ENCODE data around the gene DDX1.

DDX1 gene

GRCh38 chr2:15652801-15653200 is 61.1 kb downstream of the DDX1 start:
- ChIA-PET POLR2A (no interaction called here), CTCF (no interaction called here)
- TF ChIP-seq HDGF (IDR thresholded peaks at IDR 0.05; ENCODE audit: borderline replicate concordance) (no peak), ARNT (IDR thresholded peaks at IDR 0.05) (no peak), LEF1 (IDR thresholded peaks at IDR 0.05; ENCODE audit: borderline replicate concordance) (no peak), L3MBTL2 (conservative IDR thresholded peaks at IDR 0.05) (no peak)
- TF ChIP-seq, protein P1, sequence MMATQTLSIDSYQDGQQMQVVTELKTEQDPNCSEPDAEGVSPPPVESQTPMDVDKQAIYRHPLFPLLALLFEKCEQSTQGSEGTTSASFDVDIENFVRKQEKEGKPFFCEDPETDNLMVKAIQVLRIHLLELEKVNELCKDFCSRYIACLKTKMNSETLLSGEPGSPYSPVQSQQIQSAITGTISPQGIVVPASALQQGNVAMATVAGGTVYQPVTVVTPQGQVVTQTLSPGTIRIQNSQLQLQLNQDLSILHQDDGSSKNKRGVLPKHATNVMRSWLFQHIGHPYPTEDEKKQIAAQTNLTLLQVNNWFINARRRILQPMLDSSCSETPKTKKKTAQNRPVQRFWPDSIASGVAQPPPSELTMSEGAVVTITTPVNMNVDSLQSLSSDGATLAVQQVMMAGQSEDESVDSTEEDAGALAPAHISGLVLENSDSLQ (IDR thresholded peaks at IDR 0.05): no peak
- DNase-seq (ENCODE audit: extremely low spot score): no peak

- TF ChIP-seq TARDBP (IDR thresholded peaks at IDR 0.05) (no peak), SP1 (IDR thresholded peaks at IDR 0.05) (no peak), FOXM1 (IDR thresholded peaks at IDR 0.05; ENCODE audit: borderline replicate concordance) (no peak), ARNT (IDR thresholded peaks at IDR 0.05) (no peak), LEF1 (IDR thresholded peaks at IDR 0.05; ENCODE audit: borderline replicate concordance) (no peak), CTBP1 (IDR thresholded peaks at IDR 0.05; ENCODE audit: borderline replicate concordance) (no peak), ELF4 (IDR thresholded peaks at IDR 0.05) (no peak), ZNF384 (IDR thresholded peaks at IDR 0.05) (no peak), L3MBTL2 (conservative IDR thresholded peaks at IDR 0.05) (no peak), SUZ12 (IDR thresholded peaks at IDR 0.05) (no peak), FOXA1 (IDR thresholded peaks at IDR 0.05) (no peak), NFRKB (IDR thresholded peaks at IDR 0.05) (no peak), FOXK2 (IDR thresholded peaks at IDR 0.05) (no peak), HDGF (IDR thresholded peaks at IDR 0.05; ENCODE audit: borderline replicate concordance) (no peak), BHLHE40 (IDR thresholded peaks at IDR 0.05; ENCODE audit: borderline replicate concordance) (no peak)
- TF ChIP-seq, protein P1 (IDR thresholded peaks at IDR 0.05): no peak
- DNase-seq (ENCODE audit: extremely low spot score): no peak
- ChIA-PET POLR2A (no interaction called here), CTCF (no interaction called here)
These were observed 62.4 kb downstream of the DDX1 start for GRCh38 chr2:15653806-15654726.

- ChIA-PET POLR2A (no interaction called here), CTCF (no interaction called here)
- TF ChIP-seq SP1 (IDR thresholded peaks at IDR 0.05) (no peak), ARNT (IDR thresholded peaks at IDR 0.05) (no peak), TARDBP (IDR thresholded peaks at IDR 0.05) (no peak), ZNF384 (IDR thresholded peaks at IDR 0.05) (no peak), L3MBTL2 (conservative IDR thresholded peaks at IDR 0.05) (no peak), FOXA1 (IDR thresholded peaks at IDR 0.05) (no peak), NFRKB (IDR thresholded peaks at IDR 0.05) (no peak), CTBP1 (IDR thresholded peaks at IDR 0.05; ENCODE audit: borderline replicate concordance) (no peak), SUZ12 (IDR thresholded peaks at IDR 0.05) (no peak)
- DNase-seq (ENCODE audit: extremely low spot score): no peak
These were observed 63.0 kb downstream of the DDX1 start for GRCh38 chr2:15654727-15655073.

- ChIA-PET POLR2A (no interaction called here), CTCF (no interaction called here)
- TF ChIP-seq SUZ12 (IDR thresholded peaks at IDR 0.05) (no peak), LEF1 (IDR thresholded peaks at IDR 0.05; ENCODE audit: borderline replicate concordance) (no peak), ZNF384 (IDR thresholded peaks at IDR 0.05) (no peak), FOXA1 (IDR thresholded peaks at IDR 0.05) (no peak)
- DNase-seq (ENCODE audit: extremely low spot score): no peak
These were observed 63.6 kb downstream of the DDX1 start for GRCh38 chr2:15655123-15655887.

GRCh38 chr2:15656090-15656489 is 64.4 kb downstream of the DDX1 start:
- CTCF ChIA-PET: no interaction called here

More at GRCh38 chr2:15656090-15656489, 64.4 kb downstream of the DDX1 start:
- TF ChIP-seq NFRKB (IDR thresholded peaks at IDR 0.05) (no peak), ELF4 (IDR thresholded peaks at IDR 0.05) (no peak), L3MBTL2 (conservative IDR thresholded peaks at IDR 0.05) (no peak), ZNF384 (IDR thresholded peaks at IDR 0.05) (no peak), FOXK2 (IDR thresholded peaks at IDR 0.05) (no peak), SUZ12 (IDR thresholded peaks at IDR 0.05) (no peak), TARDBP (IDR thresholded peaks at IDR 0.05) (no peak), BHLHE40 (IDR thresholded peaks at IDR 0.05; ENCODE audit: borderline replicate concordance) (no peak), FOXA1 (IDR thresholded peaks at IDR 0.05) (no peak), LEF1 (IDR thresholded peaks at IDR 0.05; ENCODE audit: borderline replicate concordance) (no peak), SP1 (IDR thresholded peaks at IDR 0.05) (no peak), HDGF (IDR thresholded peaks at IDR 0.05; ENCODE audit: borderline replicate concordance) (no peak), FOXM1 (IDR thresholded peaks at IDR 0.05; ENCODE audit: borderline replicate concordance) (no peak), ARNT (IDR thresholded peaks at IDR 0.05) (no peak), CTBP1 (IDR thresholded peaks at IDR 0.05; ENCODE audit: borderline replicate concordance) (no peak)
- TF ChIP-seq, protein P1 (IDR thresholded peaks at IDR 0.05): no peak
- no peak for DNase-seq (ENCODE audit: extremely low spot score)
- POLR2A ChIA-PET: no interaction called here

All from HEK293T (cell line).